GM06990 (cell line): ENCODE results near the gene CHD6.

Source experiments
- DNase-seq: peaks from one replicate; pipeline ENCODE4 v3.0.0-alpha.2; 2011; ENCODE audit not compliant: insufficient read length; ENCODE audit errors: extremely low read depth
- H3K27me3 ChIP-seq: replicated peaks from 2 replicates; pipeline ENCODE4 v1.6.0; 2011; ENCODE audit warnings: low read length; ENCODE audit not compliant: control insufficient read depth, insufficient read depth
- H3K36me3 ChIP-seq: 2 replicates; pipeline ENCODE4 v1.5.1; 2011; ENCODE audit warnings: low read length; ENCODE audit not compliant: control insufficient read depth, insufficient read depth
- H3K4me3 ChIP-seq: replicated peaks from 2 replicates; pipeline ENCODE4 v1.5.1; 2011; ENCODE audit warnings: low read depth, mild to moderate bottlenecking, control low read depth, low read length
- CTCF ChIP-seq: IDR thresholded peaks from 2 replicates; pipeline ENCODE4 v1.5.1; 2011; ENCODE audit warnings: low read length, control low read depth, mild to moderate bottlenecking, inconsistent platforms; ENCODE audit not compliant: insufficient read depth, poor library complexity, severe bottlenecking

CHD6 gene

GRCh38 chr20:41654292-41654691 lies 36.1 kb upstream of the CHD6 start:
- no peaks in the 10 kb centered on the region for H3K36me3 ChIP-seq
- no peak for TF ChIP-seq CTCF
- DNase-seq = no peak
- no peak overlapping the region for H3K4me3 ChIP-seq
- H3K27me3 ChIP-seq = no peaks in the 10 kb centered on the region

- Histone ChIP-seq H3K36me3 (no peaks in the 10 kb centered on the region), H3K4me3 (no peak overlapping the region), H3K27me3 (no peaks in the 10 kb centered on the region)
- no peak for TF ChIP-seq CTCF
- no peak for DNase-seq
Measured at GRCh38 chr20:41650231-41650948, 32.2 kb upstream of the CHD6 start.

GRCh38 chr20:41649489-41649888 lies 31.3 kb upstream of the CHD6 start:
- Histone ChIP-seq H3K27me3 (no peaks in the 10 kb centered on the region), H3K4me3 (no peak overlapping the region), H3K36me3 (no peaks in the 10 kb centered on the region)
- no peak for TF ChIP-seq CTCF
- no peak for DNase-seq

- no peak for TF ChIP-seq CTCF
- no peak for DNase-seq
- Histone ChIP-seq H3K36me3 (no peaks in the 10 kb centered on the region), H3K4me3 (no peak overlapping the region), H3K27me3 (no peaks in the 10 kb centered on the region)
Measured at GRCh38 chr20:41645372-41645771, 27.2 kb upstream of the CHD6 start.

- Histone ChIP-seq H3K36me3 (no peaks in the 10 kb centered on the region), H3K27me3 (no peaks in the 10 kb centered on the region), H3K4me3 (no peak overlapping the region)
- no peak for DNase-seq
- no peak for TF ChIP-seq CTCF
Measured at GRCh38 chr20:41643504-41643938, 25.3 kb upstream of the CHD6 start.

- Histone ChIP-seq H3K27me3 (no peaks in the 10 kb centered on the region), H3K4me3 (no peak overlapping the region), H3K36me3 (no peaks in the 10 kb centered on the region)
- no peak for TF ChIP-seq CTCF
- no peak for DNase-seq
Measured at GRCh38 chr20:41639630-41640029, 21.5 kb upstream of the CHD6 start.
